ENCODE measurements around the gene KDM7A. TPM values are rescaled to one million over a fixed set of nuclear protein-coding genes. Genes with fewer than 3 reads are reported as not detected.

The KDM7A gene
- total and polyA plus RNA-seq, 9 of the 15 experiments (the other 6 are each of a cell fraction or from before 2014, with no cell fraction given) = 0.90 to 8.4 (median 7.0) TPM

DNA sequence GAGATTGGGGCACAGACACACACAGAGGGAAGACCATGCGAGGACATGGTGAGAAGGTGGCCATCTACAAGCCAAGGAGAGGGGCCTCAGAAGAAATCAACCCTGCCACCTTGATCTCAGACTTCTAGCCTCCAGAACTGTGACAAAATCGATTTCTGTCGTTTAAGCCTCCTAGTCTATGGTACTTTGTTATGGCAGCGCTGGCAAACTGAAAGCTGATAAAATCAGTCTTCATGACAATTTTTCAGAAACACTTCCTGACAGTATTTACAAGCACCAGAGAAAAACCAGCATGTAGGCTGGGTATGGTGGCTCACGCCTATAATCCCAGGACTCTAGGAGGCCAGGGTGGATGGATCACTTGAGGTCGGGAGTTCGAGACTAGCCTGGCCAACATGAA lies 118.3 kb downstream of the KDM7A start (continued):
- TF ChIP-seq, protein P1, sequence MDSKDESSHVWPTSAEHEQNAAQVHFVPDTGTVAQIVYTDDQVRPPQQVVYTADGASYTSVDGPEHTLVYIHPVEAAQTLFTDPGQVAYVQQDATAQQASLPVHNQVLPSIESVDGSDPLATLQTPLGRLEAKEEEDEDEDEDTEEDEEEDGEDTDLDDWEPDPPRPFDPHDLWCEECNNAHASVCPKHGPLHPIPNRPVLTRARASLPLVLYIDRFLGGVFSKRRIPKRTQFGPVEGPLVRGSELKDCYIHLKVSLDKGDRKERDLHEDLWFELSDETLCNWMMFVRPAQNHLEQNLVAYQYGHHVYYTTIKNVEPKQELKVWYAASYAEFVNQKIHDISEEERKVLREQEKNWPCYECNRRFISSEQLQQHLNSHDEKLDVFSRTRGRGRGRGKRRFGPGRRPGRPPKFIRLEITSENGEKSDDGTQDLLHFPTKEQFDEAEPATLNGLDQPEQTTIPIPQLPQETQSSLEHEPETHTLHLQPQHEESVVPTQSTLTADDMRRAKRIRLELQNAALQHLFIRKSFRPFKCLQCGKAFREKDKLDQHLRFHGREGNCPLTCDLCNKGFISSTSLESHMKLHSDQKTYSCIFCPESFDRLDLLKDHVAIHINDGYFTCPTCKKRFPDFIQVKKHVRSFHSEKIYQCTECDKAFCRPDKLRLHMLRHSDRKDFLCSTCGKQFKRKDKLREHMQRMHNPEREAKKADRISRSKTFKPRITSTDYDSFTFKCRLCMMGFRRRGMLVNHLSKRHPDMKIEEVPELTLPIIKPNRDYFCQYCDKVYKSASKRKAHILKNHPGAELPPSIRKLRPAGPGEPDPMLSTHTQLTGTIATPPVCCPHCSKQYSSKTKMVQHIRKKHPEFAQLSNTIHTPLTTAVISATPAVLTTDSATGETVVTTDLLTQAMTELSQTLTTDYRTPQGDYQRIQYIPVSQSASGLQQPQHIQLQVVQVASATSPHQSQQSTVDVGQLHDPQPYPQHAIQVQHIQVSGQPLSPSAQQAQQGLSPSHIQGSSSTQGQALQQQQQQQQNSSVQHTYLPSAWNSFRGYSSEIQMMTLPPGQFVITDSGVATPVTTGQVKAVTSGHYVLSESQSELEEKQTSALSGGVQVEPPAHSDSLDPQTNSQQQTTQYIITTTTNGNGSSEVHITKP (IDR thresholded peaks at IDR 0.05; ENCODE audit: partially characterized antibody) = no peak
- TF ChIP-seq, protein P2, sequence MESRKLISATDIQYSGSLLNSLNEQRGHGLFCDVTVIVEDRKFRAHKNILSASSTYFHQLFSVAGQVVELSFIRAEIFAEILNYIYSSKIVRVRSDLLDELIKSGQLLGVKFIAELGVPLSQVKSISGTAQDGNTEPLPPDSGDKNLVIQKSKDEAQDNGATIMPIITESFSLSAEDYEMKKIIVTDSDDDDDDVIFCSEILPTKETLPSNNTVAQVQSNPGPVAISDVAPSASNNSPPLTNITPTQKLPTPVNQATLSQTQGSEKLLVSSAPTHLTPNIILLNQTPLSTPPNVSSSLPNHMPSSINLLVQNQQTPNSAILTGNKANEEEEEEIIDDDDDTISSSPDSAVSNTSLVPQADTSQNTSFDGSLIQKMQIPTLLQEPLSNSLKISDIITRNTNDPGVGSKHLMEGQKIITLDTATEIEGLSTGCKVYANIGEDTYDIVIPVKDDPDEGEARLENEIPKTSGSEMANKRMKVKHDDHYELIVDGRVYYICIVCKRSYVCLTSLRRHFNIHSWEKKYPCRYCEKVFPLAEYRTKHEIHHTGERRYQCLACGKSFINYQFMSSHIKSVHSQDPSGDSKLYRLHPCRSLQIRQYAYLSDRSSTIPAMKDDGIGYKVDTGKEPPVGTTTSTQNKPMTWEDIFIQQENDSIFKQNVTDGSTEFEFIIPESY (CRISPR knock-in tag; IDR thresholded peaks at IDR 0.05) = no peak
- TF ChIP-seq ZNF76 (CRISPR knock-in tag; IDR thresholded peaks at IDR 0.05; ENCODE audit: borderline replicate concordance) = no peak
- TF ChIP-seq PPARD (CRISPR knock-in tag; IDR thresholded peaks at IDR 0.05) = no peak

DNA sequence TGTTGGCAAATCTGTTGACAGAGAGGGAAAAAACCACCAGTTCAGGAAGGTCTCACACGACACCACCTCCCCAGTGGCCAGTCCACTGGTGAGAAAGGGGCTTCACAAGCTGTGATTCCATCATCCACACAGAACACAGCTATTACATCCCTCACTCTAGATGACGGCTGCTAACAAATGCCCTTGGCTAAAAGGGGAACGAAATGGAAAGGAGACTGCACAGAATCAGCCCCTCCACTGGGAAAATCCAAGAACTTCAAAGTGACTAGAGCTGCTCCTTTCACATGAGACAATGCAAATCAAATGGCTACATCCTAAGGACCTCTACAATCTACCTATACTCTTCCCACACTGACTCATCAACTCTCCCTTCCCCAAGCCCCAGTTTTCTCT lies 119.6 kb downstream of the KDM7A start:
- peaks cover 31% of the 10 kb centered on the region for H3K79me2 ChIP-seq (ENCODE audit: control insufficient read depth, insufficient read depth, low read length)
- peaks cover 3% of the 10 kb centered on the region; the same call in 1 of the 2 replicates for H3K9me3 ChIP-seq (replicated peaks; ENCODE audit: control insufficient read depth, insufficient read depth, low read depth, low read length)
- no peak overlapping the region for H3K4me2 ChIP-seq (ENCODE audit: insufficient read depth, low read length)
- H3K27me3 ChIP-seq (ENCODE audit: control insufficient read depth in 2 of 2, insufficient read depth in 2 of 2, low read length in 2 of 2) = no peaks in the 10 kb centered on the region
- in situ Hi-C loops (cut with MboI) = no loop called here
- ChIA-PET CTCF (ENCODE audit: low intra/inter-chr PET ratio) (no interaction called here), POLR2A (interaction anchor here (0.5 to 1.2 kb wide), 6 partner anchors 15 to 1086 kb away, joined by 3 to 4 read pairs (median 4); no protein-coding TSS in a partner anchor)
- no peak overlapping the region for H3K27ac ChIP-seq (ENCODE audit: extremely low read depth, low read depth, low read length)
- no TSS peak for BruUV-seq (replicated peaks)
- WGBS (ENCODE audit: insufficient coverage, low coverage, missing lambda C conversion rate) = 60% methylated on average over 3 of the region's 3 CpGs
- ATAC-seq (no peak), DNase-seq (ENCODE audit: extremely low read depth in 1 of 4, low spot score in 3 of 4) (no peak), FAIRE-seq (no peak)
- H3K9ac ChIP-seq (ENCODE audit: insufficient read depth in 1 of 2, low read depth in 2 of 2, low read length in 2 of 2) = no peak overlapping the region
- no peaks in the 10 kb centered on the region for H3K9me1 ChIP-seq (ENCODE audit: control insufficient read depth, insufficient read depth, low read length)
- H3K36me3 ChIP-seq (ENCODE audit: control insufficient read depth, insufficient read depth, low read length) = peaks cover 42% of the 10 kb centered on the region
- H4K20me1 ChIP-seq (replicated peaks; ENCODE audit: control insufficient read depth, insufficient read depth, low read length) = no peaks in the 10 kb centered on the region
- no peak overlapping the region for H2AFZ ChIP-seq (ENCODE audit: low read depth, low read length)
- peaks cover 33 to 40% of the 10 kb centered on the region in 2 experiments for H3K4me1 ChIP-seq (replicated peaks in 1 of 2; ENCODE audit: control insufficient read depth in 2 of 2, insufficient read depth in 2 of 2, low read length in 2 of 2)
- intact Hi-C loops (cut with micrococcal nuclease) = no loop called here
- H3K4me3 ChIP-seq = no peak overlapping the region
- TF ChIP-seq SNRNP70 (optimal IDR thresholded peaks at IDR 0.05; ENCODE audit: low read depth, low read length) (no peak), GATAD2A (IDR thresholded peaks at IDR 0.05) (no peak), SUPT5H (IDR thresholded peaks at IDR 0.05) (no peak), HNRNPH1 (optimal IDR thresholded peaks at IDR 0.05; ENCODE audit: low read depth, low read length) (no peak), KLF16 (IDR thresholded peaks at IDR 0.05) (no peak)
- TF ChIP-seq, protein P3, sequence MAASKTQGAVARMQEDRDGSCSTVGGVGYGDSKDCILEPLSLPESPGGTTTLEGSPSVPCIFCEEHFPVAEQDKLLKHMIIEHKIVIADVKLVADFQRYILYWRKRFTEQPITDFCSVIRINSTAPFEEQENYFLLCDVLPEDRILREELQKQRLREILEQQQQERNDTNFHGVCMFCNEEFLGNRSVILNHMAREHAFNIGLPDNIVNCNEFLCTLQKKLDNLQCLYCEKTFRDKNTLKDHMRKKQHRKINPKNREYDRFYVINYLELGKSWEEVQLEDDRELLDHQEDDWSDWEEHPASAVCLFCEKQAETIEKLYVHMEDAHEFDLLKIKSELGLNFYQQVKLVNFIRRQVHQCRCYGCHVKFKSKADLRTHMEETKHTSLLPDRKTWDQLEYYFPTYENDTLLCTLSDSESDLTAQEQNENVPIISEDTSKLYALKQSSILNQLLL (CRISPR knock-in tag; IDR thresholded peaks at IDR 0.05; ENCODE audit: borderline replicate concordance) = no peak
- TF ChIP-seq, protein P4, sequence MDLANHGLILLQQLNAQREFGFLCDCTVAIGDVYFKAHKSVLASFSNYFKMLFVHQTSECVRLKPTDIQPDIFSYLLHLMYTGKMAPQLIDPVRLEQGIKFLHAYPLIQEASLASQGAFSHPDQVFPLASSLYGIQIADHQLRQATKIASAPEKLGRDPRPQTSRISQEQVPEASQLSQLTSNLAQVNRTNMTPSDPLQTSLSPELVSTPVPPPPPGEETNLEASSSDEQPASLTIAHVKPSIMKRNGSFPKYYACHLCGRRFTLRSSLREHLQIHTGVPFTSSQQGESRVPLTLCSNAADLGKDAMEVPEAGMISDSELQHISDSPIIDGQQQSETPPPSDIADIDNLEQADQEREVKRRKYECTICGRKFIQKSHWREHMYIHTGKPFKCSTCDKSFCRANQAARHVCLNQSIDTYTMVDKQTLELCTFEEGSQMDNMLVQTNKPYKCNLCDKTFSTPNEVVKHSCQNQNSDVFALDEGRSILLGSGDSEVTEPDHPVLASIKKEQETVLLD (IDR thresholded peaks at IDR 0.05) = no peak

Measured in K562 (cell line).